Astrocyte of the cerebellum (primary cell): Measurements from ENCODE around the gene CROCC.

Experiments
- DNase-seq: peaks from one replicate; pipeline ENCODE4 v3.0.0-alpha.2; 2011; ENCODE audit warnings: low read depth
- H3K4me3 ChIP-seq: 2 replicates; pipeline ENCODE4 v1.5.1; 2011; ENCODE audit warnings: mild to moderate bottlenecking, low read depth, low read length, moderate library complexity
- in situ Hi-C: cut with HindIII; loops from 2 replicates; pipeline ENCODE4 v1.10.0; 2017; ENCODE audit warnings: low sequenced_read_pairs
- TF ChIP-seq, protein P1 (sequence below): IDR thresholded peaks from 2 replicates; pipeline ENCODE4 v1.5.1; 2012; ENCODE audit warnings: low read length, low read depth, moderate library complexity, mild to moderate bottlenecking; ENCODE audit errors: missing control alignments

The CROCC gene

DNA sequence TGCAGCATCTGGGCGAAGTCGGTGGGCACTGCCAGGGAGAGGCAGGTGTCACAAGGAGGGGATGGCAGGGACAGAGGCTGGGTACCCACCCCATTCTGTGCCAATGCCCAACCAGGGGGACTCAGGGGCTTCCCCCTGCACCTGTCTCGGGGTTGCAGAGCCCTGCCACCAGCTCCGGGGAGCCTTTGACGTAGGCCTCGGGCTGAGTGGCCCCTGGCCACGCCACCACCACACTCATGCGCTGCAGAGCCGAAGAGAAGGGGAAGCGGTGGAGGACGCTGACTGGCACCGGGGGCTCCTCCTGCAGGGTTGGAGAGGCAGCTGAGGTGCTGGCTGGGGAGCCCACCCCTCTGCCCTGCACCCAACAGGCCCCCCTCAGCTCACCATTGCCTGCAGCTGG is 70.4 kb downstream of the CROCC start:
- in situ Hi-C loops: no loop called here

DNA sequence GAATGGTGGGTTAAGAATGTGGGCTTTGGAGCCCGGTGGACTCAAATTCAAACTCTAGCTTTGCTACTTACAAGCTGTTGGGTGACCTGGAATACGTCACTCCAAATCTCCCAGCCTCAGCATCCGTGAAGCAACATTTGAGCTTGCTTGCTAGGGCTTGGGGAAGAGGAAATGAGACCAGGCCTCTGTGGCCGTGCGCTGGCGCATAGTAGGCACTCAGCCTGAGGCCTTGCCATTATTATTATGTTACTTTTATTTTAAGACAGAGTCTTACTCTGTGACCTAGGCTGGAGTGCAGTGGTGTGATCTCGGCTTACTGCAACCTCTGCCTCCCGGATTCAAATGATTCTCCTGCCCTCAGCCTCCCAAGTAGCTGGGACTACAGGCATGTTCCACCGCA is 70.9 kb downstream of the CROCC start:
- TF ChIP-seq, protein P1, sequence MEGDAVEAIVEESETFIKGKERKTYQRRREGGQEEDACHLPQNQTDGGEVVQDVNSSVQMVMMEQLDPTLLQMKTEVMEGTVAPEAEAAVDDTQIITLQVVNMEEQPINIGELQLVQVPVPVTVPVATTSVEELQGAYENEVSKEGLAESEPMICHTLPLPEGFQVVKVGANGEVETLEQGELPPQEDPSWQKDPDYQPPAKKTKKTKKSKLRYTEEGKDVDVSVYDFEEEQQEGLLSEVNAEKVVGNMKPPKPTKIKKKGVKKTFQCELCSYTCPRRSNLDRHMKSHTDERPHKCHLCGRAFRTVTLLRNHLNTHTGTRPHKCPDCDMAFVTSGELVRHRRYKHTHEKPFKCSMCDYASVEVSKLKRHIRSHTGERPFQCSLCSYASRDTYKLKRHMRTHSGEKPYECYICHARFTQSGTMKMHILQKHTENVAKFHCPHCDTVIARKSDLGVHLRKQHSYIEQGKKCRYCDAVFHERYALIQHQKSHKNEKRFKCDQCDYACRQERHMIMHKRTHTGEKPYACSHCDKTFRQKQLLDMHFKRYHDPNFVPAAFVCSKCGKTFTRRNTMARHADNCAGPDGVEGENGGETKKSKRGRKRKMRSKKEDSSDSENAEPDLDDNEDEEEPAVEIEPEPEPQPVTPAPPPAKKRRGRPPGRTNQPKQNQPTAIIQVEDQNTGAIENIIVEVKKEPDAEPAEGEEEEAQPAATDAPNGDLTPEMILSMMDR: no peak
- H3K4me3 ChIP-seq: no peak overlapping the region
- in situ Hi-C loops: no loop called here
- DNase-seq: no peak

More for the DNA sequence above, 70.4 kb downstream of the CROCC start:
- no peak overlapping the region for H3K4me3 ChIP-seq
- TF ChIP-seq, protein P1: no peak
- DNase-seq: no peak

DNA sequence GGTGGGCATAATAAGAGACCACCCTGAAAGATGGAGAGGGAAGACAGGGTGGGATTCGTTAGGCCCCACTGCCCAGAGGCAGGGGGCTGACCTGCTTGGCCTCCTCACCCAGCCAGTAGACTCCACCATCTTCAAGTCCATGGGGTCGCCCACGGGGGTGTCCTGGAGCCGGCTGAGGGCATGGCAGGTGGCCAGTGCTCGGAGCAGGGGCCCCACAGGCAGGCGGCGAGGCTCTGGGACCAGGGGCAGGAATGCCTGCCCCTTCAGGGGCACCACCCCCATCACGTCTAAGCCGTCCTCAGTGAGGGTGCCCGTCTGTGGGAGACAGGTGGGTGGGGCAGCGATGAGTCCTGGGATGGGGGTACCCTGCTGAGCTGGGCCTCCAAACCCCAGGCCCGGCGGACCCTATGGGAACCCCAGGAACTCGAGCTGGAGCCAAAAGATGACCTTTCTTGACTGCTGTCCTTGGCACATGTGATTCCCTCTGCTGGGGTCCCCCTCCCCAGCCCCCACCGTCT is 71.8 kb downstream of the CROCC start:
- no peak overlapping the region for H3K4me3 ChIP-seq
- in situ Hi-C loops: no loop called here

DNA sequence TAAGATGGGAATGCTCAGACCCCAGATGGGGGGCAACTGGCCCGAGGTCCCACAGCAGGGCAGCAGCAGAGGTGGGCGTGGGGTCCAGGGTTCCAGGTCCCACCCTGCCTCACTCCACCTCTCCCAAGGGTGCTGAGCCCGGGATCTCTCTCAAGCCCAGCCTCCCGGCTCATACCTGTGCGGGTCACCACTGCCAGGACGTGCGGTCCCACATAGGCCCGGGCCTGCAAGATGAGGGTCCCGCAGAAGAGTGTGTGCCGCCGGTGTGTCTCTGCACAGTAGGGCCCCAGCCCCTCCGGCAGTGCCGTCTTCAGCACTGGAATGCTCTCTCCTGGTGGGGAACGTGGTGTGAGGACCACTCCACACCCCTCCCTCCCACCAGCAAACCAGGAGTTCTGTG is 75.1 kb downstream of the CROCC start:
- TF ChIP-seq, protein P1: no peak
- in situ Hi-C loops: no loop called here
- H3K4me3 ChIP-seq: no peak overlapping the region
- no peak for DNase-seq

More for the DNA sequence above, 71.8 kb downstream of the CROCC start:
- DNase-seq: no peak
- TF ChIP-seq, protein P1: no peak

DNA sequence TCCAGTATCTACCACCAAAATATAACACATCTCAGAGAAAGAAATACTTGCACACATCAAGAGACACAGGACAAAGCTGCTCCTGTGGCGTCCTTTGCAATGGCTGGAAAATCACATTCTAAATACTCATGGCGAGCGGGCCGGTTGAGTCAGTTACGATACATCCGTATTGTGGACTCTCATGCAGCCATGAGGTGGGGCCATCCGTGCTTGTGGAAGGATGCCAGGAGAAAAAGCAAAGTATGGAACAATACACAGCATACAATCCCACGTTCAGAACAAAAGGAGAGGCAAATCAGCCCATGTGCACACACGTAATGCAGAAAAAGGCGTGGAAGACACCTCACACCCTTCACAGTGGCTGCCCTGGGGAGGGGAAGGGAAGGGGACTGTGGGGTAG is 76.9 kb downstream of the CROCC start:
- no peak for DNase-seq
- TF ChIP-seq, protein P1: no peak
- no peak overlapping the region for H3K4me3 ChIP-seq
- in situ Hi-C loops: no loop called here

DNA sequence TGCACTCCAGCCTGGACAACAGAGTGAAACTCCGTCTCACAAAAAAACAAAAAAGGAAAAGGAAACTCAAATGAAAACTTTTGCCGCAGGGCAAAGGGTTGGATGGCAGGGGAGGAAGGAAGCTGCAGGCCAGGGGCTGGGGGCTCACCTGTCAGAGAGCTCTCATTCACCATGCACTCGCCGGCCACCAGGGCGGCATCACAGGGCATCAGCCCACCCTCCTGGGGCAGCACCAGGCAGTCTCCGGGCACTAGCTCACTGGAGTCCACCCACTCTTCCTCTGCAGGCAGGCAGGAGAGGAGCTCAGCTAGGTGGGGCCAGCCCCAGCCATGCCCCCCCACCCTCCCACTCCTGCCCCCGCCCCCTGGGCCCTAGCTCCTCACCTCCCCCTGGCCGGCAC is 78.1 kb downstream of the CROCC start:
- no peak for DNase-seq
- TF ChIP-seq, protein P1: no peak
- no peak overlapping the region for H3K4me3 ChIP-seq
- in situ Hi-C loops: no loop called here
